HG02759 (cell line): ENCODE measurements around the gene RBMS3.
"Not testable (repeated sequence)": the region's sequence is repeated elsewhere in the genome, so short reads cannot be mapped to it uniquely, and the experiment has no call there.

Source experiments
- ATAC-seq: cut with Tn5 transposase; IDR thresholded peaks from one replicate; pipeline ENCODE4 v1.9.1; 2021; ENCODE audit warnings: mild to moderate bottlenecking, moderate library complexity; ENCODE audit not compliant: unreplicated experiment

Gene RBMS3

DNA sequence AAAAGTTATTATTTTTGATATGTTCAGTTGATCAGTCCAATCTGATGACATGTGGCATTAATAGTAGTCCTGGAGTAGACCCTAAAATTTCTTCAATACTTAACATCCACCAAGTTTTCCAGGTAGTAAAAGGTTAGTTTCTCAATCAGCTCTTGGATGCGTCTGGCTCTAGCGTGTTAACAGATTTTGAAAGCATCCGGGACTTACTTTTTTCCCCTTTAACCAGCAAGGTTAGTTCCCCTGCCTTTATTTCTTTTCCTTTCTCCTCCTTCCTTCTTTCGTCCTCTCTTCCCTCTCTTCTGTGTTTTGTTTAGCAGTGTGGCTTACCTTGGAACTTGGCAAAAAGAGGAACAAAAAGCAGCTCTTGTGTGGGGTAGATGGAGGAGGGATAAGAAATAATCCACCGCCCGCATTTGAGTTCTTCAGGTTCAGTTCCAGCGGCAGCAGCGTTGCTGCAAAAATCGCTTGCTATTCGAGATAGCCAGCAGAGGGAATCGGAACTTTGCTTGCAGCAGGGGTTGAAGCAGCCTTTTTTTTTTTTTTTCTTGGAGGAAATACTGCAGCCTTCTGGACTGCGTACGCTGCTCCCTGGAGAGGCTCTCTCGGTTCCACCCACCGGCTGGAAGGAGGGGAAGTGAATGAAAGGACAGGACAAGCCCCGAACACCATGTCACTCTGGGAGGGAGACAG is at the start of gene RBMS3:
RBMS3 (plus strand) TSS at position 668 of the 690 bp plus-strand sequence.
- ATAC-seq, result peak; percentile 41

DNA sequence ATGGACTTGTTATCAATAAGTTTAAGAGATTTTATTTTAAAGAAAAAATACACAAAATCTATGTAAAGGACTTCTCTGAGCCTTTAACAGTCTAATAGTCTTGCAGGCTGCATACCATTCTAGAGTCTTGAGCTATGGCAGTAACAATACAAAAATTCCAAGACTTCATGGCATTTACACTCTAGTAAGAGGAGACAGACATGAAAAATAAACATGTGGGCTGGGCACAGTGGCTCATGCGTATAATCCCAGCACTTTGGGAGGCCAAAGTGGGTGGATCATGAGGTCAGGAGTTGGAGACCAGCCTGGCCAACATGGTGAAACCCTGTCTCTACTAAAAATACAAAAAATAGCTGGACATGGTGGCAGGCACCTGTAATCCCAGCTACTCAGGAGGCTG is 47.7 kb upstream of the RBMS3 start:
- not testable (repeated sequence) for ATAC-seq

DNA sequence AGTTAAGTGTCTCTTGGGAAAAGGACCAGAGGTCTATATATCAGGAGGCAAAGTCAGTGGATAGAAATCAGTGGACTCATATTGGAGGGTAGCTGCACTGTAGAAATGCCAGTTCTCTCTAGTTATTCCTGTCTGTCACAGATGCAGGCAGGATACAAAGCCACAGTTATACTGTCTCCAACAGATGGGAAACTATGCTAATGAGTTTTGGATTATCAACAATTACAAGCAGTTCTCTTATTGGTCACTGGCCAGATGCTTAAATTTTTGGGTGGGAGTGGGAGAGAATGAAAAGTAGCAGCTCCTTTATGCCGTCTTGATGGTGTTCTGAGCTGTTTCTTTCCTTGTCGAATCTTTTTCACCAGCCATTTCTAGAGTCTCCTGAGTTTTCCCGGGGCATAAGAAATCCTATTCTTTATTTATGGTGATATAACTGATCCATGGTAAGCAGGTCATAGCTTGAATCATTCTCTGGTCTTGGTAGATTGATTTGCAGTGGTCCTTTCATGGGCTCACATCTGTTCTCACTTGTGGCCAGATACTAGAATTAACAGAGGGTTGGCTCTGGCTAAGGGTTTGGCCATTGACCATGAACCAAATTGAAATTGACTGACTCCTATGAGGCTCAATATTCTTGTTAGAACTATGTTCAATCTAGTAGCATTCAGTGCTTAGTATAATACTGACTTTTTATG is 44.6 kb upstream of the RBMS3 start:
- no peak for ATAC-seq

DNA sequence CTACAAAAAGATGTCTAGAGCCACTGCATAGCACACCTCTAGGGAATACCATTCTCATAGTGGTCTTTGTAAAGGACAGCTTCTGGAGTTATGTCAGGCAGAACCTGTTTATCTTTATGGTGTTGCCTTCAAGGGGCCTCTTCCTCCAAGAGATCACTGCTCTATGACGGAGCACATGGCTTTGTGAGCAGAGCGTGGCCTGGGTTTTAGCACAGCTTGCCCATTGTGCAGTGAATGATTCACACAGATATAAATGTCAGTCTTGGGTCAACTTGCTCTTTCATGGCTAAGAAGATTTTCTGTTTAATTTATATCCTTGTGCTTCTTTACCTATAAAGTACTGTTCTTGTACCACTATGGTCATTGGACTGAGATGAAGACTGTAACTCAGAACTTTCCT is 41.5 kb upstream of the RBMS3 start:
- ATAC-seq, result no peak

DNA sequence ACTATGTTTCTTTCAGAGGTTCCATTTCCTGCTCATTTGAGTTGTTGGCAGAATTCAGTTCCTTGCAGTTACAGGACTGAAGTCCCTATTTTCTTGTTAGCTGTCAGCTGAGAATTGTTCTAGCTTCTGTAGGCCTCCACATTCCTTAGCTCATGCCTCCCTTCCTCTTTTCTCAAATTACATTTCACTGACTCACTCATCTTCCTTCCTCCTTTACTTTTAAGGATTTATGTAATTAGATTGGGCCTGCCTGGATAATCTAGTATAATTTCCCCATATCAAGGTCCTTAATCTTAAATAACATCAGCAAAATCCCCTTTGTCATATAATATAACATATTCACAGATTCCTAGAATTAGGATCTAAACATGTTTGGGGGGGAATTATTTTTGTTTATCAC is 40.6 kb upstream of the RBMS3 start:
- no peak for ATAC-seq

DNA sequence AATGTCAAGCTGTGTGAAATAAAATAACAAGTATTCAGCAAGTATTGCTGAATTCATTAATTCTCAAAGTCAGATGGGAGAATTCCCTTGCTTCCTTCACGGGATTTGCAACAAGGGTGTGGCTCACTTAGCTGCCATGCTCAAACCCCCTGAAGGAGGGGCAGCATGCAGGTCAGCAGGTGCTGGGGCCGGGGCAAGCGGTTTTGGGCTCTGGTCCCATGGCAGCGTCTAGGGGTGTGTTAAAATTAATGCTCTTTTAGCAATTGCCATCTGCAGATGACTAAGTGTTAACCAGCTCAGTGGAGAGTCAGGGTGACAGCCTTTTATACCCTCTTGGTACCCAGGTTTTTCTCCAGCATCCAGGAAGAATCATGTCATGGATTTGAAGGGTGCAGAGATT is 40.0 kb upstream of the RBMS3 start:
- ATAC-seq, result no peak

DNA sequence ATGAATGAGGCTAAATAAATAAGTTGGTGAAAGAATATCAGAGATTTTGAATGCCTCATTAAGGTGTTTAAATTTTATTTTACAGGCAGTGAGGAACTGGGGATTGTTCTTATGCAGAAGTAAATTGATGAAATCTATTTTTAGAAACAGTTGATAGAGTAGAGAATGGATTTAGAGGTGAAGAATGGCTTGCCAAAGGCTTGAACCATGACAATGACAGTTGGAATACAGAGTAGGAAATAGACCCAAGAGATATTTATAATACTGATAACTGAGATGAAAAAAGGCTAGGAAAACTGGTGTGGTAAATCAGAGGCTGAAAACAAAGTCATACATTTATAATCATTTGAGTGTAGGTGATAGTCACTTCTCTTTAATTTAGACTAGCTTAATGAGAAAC is 39.0 kb upstream of the RBMS3 start:
- ATAC-seq, result no peak

DNA sequence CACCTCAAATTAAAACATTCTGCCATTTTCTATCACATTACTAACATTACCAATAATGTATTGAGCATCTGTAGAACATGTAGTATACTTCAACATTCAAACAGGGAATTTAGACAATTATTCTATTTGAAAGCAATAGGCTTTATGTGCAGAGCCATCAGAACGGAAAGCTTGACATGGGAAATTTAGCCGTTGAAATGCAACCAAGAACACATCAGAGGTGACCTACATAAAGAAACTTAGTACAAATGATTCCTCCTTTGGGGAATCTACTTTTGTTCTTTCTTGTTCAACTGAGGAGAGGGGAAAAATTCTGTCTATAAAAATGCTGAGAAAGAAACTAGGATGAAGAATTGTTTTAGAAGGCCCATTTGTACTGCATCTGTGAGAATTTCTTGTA is 38.6 kb upstream of the RBMS3 start:
- ATAC-seq, result no peak

DNA sequence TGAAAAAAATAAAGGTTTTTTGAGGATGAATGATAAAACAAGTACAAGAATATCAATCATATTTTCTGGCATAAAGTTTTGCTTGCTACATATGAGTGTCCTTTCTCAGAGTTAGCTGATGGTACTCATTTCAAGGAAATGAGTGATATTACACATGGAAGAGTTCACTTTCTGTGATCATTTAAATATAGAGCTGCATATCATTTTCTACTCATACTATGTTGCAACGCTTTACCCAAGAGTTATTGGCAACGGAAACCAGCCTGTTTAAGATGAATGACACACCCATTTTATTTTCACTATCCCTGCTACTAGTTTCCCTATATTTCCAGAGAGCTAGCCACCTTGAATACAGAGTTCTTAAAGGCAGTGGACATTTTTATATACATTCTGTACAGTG is 35.4 kb upstream of the RBMS3 start:
- no peak for ATAC-seq

DNA sequence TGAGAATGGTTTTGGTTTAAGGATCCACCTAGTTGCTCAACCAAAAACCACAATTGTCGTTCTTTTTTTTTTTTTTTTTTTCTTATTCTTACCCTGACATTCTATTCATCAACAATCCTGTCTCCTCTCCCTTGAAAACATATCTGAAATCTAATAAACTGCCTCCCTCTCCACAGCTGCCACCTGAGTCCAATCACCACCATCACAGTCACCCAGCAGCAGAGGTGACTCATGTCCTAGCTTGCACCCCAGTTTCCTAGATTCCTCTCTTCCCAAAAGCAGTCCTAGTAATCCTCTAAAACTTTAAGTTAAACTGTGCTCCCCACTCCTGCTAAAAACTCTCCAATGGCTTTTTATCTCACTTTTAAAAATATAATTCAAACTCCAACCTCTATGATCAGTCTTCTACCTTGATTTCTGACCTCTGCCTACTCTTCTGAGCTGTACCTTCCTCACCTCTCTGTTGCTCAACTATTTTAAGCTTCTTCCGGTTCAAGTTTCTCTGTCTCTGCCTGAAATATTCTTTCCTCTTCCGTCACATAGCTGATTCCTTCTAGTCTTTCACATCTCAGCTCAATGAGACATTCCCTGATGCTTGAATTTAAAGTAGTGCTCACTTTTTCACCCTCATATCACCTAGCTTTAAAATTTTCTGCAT is 33.7 kb upstream of the RBMS3 start:
- ATAC-seq, result no peak

DNA sequence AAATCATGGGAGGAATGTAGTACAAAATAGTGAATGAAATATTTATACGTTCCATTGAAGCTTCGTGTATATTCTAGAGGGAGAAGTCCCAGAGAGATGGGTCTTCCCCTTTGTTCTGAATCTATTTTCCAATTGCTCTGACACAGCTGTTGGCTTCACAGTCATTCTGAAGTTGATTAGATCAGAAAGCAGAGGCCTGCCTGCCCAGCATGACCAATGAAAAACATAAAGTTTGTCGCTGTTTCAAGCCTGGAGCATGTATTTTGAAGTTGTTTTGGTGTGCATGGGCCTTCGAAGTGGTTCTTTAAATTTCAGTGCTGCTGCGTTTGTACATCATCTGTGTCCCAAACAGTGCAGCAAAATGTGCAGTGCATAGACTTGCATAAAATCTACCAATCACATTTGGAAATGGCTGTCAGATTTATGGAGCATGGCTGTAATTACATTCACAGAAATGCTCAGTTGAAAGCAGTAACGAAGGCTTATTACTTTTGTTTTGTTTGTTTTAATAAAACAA is 31.0 kb upstream of the RBMS3 start:
- ATAC-seq, result no peak

DNA sequence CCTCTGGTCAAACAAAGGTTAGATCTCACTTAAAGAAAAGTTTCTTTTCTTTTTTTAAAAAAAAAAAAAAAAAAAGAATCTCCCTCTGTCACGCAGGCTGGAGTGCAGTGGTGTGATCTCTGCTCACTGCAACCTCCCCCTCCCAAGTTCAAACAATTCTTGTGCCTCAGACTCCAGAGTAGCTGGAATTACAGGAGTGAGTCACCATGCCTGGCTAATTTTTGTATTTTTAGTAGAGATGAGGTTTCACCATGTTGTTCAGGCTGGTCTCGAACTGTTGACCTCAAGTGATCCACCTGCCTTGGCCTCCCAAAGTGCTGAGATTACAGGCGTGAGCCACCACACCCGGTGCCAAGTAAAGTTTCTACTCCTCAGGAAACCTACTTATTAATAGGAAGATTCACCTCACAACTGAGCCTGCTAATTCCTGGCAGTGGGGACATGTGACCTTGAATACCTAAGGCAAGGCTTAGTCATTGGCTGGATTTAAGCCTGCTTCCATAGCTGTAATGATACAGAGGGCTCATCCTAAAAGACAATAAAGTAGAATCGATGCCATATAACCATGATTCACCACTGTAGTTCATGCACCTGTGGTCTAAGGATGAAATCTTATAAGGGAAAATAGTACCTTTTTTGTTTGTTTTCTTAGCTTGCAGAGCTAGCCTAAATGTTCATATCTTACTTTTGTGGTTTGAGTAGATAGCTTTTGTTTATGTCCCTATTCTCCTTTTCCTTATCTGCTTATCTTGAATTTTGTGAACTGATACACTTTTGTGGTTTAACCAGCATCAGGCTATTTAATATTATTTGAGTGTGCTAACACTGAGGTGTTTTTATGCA is 24.8 kb upstream of the RBMS3 start:
- ATAC-seq, result no peak

DNA sequence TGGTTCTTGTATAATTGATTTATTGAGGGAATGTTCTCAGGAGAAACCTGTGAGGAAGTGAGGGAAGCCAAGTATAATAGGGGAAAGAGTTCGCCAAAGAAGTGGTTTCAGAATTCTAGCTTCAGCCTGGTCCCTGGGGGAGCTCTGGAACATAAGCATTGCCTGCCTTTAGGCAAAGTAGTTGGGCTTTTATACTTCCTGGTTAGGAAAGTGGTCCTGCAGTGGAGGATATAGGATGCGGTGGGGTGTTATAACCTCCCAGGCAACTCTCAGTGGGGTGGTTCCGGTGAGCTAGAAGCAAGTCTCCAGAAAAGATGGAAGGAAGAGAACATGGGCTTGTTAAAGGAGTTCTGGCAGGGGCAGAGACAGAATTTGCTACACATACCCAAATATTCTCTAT is 22.7 kb upstream of the RBMS3 start:
- no peak for ATAC-seq

DNA sequence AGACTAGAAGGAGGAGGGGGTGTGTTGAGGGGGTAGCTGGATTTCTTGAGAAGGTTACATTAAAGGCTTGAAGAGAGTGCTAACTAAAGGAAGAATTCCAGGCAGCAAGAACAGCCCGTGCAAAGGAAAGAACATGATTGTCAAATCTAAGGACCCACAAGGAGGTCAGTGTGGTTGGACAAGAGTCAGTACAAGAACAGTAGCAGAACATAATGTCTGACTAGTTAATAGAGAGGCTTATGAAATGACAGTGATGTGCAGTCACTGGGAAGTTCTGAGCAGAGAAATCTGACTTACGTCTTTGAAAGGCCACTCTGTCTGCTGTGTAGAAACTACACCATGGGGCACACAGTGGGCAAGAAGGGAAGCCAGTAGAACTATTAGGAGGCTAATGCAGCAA is 19.8 kb upstream of the RBMS3 start:
- no peak for ATAC-seq

DNA sequence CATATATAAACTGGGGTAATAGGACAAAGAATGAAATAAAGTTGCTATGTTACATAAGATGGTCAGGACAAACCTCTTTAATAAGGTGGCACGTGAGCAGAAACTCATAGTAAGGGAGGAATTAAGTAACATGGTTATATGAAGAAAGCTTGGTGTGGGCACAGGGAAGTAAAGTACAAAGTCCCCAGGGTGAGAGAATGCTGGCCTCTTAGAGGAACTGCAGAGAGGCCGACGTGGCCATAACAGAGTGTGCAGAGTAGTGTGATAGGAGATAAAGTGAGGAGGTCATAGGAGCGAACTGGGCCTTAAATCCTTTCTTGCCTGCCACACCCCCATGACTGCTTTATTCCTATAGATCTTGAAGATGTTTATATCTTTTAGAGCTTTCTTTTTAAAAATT is 17.4 kb upstream of the RBMS3 start:
- ATAC-seq, result no peak

DNA sequence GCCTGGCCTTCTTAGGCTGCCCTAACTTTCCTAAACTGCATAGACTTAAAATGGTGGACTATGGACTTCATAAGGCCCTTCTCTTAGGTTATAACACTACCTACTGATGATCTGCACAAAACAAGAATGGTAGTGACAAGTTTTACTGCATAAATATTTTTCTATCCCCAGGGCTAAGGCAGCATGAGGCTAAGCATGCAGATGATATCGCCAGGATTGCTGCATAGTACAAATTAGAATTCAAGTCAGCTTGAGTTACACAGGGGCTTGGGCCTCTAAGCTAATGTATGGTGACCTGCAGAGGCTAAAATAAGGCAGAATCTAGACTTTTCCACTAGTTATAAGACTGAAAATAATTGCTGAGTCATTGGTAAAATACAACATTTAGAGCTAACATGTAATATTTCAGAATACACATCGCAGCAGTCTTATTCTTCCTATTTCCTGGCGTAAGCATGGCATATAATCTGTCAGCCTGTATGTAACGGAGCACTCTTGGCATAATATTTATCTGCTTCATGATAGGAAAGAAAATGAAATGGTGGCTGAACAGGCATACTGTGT is 15.3 kb upstream of the RBMS3 start:
- no peak for ATAC-seq

DNA sequence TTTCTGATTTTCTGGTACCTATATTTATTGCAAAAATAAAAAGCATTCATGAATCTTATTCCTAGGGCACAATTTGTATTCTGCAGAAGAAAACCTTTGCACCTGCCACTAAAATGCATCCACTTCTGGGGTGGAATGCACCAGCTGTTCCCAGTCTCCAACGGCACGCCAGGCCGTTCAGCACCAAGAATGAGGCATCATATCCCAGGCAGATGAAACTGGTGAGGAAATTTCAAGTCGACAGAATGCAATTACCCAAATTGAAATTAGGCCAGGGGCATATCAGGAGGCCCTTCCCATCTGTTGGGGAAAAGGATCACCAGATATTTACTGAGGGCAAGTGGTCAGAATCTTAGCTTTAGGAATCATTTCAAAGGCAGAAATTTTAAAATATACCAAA is 13.6 kb upstream of the RBMS3 start:
- no peak for ATAC-seq

DNA sequence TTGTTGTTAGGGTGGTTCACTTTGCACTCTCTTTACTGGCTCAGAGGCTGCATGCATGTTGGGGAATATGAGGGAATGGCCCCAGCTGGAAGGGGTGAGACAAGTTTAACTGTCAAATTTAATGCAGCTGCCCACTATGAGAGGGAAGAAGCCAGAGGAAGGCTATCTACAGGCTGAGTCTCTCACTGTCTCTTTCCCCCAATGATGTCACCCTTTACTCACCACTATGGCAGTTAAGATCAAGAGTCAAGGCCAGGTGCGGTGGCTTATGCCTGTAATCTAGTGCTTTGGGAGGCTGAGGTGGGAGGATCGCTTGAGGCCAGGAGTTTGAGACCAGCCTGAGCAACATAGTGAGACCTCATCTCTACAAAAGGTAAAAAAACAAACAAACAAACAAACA is 12.2 kb upstream of the RBMS3 start:
- ATAC-seq, result no peak

DNA sequence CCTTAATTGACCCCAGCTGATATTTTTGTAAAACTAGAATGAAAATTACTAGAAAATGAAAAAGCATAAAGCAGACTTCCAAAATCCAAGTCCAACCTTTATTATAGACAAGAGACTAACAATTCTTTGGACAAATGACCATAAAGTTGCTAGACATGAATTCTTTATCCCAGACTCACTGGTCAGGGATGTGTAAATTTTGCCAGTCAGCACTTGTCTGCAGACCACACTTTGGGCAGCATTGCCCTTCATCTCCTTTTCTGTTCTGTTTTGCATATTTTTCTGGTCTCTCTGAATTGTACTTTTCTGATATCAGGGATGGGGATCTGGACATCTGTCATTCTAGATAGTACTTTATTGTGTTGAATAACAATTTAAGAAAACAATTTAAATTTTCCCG is 10.1 kb upstream of the RBMS3 start:
- no peak for ATAC-seq

DNA sequence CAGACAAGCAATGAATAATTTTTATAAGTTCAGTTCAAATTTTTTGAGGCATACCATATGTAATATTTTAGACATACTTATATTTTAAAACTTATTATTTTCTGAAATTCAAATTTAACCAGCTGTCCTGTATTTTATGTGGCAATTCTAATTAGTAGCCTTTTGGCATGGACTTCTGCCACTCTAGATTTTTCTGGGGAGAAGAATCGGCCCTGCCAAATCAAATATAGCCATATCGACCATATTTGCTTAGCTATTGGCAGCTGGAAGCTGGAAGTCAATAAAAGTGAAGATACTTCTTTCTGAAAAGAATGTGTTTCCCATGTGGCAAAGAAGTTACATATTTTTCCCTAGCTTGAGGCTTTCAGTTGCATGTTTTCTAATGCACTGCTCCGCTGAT is 9.4 kb upstream of the RBMS3 start:
- no peak for ATAC-seq

DNA sequence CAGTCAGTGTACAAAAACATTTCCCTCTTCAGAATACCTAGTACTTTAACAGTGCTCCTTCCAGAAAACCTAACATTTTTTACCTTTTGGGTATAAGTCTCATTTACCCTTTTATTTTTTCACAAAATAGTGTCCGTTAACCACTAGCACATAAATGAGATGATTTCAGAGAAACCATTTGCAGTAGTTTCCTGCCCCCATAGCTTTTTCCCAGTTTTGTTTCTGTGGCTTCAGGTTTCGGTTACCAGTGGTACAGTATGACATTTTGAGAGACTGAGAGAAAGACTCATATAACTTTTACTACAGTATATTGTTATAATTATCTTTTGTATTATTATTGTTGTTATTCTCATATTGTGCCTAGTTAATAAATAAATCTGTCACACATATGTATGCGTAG is 6.2 kb upstream of the RBMS3 start:
- no peak for ATAC-seq
